Measurements from ENCODE around the gene PIK3C2B.
"Not testable (repeated sequence)": the region's sequence is repeated elsewhere in the genome, so short reads cannot be mapped to it uniquely, and the experiment has no call there.

Gene PIK3C2B

DNA sequence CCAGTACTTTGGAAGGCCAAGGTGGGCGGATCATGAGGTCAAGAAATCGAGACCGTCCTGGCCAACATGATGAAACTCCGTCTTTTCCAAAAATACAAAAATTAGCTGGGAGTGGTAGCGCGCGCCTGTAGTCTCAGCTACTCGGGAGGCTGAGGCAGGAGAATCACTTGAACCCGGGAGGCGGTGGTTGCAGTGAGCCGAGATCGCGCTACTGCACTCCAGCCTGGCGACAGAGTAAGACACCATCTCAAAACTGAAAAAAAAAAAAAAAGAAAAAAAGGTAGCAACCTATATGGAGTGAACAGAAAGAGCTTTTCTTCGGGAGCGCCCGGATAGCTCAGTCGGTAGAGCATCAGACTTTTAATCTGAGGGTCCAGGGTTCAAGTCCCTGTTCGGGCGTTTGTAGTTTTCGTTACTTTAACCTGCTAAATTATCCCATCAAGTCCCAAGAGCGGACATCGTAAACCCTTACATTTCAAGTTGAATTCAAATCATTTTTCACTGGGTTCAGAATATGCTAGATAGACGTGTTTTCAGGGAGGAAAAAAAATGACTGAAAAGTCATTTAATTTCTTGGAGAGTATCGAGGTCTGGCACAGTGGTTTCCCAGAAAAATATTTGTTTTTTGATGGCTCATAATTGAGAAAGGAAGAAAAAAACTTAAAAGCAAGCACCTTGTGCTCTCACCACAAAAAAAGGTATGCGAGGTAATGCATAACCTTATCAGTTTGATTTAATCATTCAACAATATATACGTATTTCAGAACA, 11.8 kb upstream of the PIK3C2B start:
- DNase-seq: peak in 2 of 4 experiments; percentile 19 to 25

DNA sequence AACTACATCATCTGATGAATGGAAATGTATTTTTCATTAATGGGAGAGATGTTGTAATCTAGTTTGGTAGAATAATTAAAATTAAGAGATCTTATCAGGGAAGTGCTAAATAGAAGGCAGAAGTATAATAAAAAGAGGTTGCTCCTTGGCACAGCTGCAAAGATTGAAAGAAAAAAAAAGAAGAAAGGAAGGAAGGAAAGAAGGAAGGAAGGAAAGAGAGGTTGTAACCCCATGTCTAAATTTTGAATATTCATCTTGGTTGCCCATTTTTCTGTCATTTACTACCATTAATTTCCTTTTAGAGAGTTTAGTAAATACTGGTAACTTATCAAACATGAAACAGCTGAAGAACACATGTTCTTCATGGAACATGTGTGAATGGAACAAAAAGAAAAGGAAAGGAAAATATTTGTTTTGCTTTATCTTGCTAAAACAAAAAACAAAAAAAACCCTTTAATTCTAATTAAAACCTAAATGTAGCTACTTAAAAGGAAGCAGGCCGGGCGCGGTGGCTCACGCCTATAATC, 11.1 kb upstream of the PIK3C2B start:
- DNase-seq: no peak

DNA sequence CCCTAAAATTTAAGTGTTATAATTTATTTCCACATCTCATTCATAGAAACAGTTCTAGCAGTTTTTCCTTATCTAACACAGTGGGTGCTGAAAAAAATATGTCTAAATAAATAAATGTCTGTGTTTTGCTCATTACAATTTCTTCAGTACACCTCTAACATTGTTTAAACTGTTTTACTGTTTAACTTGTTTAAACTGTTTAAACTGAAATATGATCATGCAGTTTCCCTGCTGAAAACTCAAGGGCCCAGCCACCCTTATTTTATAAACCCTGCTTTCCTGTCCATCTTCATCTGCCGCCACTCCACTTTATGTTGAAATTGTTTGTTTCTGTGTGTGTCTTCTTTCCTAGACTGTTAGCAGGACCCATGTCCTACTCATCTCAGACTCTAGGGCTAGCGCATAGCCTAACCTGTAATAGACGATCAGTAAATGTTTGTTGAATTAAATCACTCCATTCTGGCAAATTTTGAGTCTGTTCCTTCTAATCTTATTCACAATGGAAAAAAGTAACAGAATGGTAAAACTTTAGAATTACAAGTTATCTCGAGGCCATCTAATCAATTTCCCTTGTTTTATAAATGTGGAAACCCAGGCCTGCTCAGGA, 9.4 kb upstream of the PIK3C2B start:
- DNase-seq: no peak

DNA sequence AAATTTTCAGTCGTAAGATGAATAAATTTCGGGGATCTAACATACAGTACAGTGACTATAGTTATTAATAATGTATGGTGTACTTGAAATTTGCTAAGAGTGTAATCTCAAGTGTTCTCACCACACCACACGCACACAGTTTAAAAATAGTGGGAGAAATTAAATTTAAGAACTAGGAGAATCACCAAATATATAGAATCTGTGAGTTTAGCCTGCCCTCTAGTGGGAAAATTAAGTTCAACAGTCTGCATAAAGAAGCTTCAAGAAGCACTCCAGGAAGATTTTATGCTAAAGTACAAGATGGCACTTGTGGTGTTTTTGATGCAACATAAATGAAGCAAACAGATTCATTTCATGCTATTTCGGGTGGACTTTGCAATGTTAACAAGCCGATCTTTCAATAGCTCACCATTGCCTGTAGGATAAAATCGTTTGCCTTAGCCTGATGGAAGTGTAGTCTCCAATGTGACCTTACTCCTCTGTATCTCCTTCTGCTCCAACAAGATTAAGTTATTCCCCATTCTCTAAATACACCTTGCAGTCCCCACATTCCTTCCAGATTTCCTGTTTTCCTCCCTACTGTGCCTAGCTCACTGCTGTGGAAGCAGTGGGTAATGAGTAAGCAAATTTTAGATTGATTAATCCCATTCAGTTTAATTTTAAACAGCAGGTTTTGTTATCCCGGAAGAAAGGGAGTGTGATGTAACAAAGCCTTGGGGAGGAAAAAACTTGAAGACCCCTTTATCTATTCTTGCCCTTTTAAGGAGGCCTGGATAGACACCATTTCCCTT, 8.7 kb upstream of the PIK3C2B start:
- DNase-seq: no peak

DNA sequence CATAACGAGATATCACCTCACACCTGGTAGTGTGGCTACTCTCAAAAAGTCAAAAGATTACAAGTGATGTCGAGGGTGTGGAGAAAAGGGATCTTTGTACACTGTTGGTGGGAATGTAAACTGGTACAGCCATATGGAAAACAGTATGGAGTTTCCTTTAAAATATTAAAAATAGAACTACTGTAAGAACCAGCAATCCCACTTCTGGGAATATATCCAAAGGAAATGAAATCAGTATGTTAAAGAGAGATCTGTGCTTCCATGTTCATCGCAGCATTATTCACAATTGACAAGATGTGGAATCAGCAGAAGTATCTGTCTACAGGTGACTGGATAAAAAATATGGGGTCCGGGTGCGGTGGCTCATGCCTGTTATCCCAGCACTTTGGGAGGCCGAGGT, 7.6 kb upstream of the PIK3C2B start:
- no peak for DNase-seq

DNA sequence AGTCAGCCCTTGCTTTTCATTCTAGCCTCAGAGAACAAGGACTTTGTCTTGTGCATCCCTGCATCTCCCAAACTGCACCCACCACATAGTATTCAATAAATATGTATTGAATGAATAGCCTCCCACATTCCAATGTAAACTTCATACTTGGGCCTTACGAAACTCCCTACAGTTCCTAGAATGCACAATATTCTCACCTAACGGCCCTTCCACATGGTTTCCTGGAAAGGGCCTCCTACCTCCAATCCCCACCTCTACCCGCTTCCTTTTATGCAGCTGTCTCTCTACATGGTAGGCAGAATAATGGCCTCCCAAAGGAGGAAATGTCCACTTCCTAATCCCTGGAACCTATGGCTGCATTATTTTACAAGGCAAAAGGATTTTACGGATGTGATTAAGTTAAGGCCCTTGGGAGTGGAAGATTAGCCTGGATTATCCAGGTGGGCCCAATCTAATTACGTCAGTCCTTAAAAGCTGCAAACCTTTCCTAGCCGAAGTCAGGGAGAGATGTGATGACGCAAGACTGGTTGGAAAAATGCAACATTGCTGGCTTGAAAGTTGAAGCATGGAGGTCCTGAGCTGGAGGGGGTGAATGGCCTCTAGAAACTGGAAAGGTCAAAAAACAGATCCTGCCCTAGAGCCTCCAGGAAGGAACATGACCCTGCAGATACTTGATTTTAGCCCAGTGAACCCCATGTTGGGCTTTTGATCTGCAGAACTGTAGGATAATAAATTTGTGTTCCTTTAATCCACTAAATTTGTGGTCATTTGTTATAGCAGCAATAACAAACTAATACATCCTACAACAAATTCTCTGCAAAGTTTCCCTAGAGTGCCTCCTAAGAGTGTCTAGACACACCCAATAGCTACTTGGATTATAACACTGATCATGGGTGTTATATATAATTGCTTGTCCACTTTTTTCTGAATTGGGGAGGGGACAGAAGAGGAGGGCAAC, 5.2 kb upstream of the PIK3C2B start:
- no peak for DNase-seq

DNA sequence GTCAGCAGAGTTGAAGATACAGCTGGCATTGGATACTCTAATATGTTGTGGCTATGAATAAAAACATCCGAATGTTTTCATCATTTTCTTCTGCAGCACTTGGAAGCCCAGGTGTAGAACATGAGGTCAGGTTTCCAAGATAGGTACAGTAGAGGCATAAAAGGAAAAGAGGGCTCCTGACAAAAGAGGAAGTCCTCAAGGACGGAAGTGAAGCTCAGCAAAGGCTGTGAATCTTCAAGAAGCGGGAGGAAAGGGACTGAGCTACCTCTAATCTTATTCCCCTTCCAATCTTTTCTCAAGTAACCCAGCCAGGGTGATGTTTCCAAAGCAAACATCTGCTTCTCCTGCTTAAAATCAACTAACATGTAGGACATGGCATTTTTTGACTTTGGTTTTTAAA, 4.4 kb upstream of the PIK3C2B start:
- no peak for DNase-seq

DNA sequence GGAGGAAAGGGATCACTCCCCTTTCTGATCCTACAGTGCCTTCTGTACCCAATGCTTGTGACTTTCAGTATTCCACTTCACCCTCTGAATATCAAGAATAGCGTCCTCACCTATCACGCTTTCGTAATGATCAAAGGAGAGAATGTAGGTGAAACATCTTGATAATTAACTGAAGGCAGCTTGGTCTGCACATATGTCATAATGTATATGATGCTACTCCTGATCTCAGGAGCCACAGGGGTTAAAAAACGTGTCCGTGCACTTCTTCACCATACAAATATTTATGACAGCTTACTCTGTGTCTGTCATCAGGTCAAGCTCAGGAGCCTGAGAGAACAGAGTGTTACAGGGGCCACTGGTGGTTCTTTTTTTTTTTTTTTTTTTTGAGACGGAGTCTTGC, 1.2 kb upstream of the PIK3C2B start:
- DNase-seq: no peak

DNA sequence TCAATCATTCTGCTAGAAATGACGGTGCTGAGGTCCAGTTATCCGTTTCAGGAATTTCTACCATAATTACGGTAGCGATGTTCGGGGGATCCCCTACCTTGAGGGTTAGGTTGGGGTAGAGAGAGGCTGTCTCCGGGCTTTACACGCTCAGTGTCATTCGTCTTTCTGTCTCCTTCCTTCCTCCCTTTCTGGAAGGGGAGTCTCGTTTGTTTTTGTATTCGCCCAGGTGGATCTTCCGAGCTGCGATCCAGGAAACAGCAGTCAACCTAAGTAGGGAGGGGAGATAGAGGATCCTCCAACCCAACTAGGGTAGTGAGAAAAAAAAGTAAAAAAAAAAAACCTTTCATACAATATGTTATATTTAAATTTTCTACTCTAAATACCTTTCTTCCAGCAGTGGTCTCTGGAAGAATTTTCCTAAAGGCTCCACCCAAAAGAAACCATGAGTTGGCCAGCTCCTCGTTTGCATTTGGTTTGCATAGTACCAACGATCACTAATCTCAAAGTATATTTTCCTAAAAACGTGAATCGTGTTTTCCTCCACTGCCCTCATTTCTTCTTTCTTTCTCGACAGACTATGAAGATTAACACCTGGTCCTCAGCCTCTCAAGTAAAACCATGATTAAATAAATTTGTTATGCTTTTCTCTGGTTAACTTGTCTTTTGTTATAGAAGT, 611 bp upstream of the PIK3C2B start:
- no peak for DNase-seq

DNA sequence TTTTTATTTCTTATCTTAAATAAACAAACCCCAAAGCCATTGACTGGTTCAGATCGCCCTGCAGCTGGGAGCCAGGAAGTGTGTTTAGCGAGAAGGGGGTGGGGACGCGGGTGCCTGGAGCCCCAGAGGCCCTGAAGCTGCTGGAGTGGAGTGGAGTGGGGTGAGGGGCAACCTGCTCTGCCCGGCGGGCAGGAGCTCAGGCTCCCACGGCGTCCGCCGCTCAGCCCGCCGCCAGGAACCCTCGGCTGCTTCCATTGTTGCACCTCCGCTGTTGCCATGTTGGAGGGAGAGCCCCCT, 673 bp downstream of the PIK3C2B start:
- peak in 1 of 4 experiments; percentile 47 for DNase-seq

DNA sequence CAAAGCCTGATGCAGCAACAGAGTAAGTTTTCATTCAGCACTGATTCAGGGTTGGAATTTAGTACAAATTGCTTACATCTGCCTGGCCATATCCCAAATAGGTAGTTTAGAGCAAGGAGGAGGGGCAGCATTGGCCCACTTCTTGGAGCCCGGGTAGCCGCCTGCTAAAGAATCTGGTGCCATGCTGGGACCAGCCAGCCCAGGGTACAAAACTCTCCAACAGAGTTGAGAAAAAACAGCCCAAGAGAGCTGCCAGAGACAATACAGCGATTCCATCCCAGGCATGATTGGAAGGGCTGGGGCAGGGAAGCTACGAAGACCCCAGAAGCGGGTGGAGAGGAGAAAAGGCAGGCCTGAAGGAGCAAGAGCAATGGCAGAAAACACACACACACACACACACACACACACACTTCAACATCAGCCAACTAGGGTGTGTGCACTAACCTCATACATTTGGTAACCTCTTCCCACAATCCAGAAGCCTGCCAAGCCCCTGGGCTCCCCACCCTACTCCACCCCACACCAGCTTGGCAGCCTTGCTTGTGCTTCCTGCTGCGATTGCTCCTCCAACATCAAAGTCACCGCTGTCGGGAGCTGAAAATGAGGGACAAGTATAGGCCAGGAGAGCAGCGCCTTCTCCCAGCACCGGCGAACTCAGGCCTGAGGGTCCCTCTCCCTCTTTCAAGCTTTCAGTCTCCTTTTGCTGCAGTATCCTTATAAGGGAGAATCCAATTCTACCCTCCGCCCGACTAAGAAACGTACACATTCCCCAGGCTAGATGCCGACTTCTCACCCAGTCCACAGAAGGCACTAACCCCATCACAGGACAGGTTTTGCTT, 1.2 kb downstream of the PIK3C2B start:
- DNase-seq: no peak

DNA sequence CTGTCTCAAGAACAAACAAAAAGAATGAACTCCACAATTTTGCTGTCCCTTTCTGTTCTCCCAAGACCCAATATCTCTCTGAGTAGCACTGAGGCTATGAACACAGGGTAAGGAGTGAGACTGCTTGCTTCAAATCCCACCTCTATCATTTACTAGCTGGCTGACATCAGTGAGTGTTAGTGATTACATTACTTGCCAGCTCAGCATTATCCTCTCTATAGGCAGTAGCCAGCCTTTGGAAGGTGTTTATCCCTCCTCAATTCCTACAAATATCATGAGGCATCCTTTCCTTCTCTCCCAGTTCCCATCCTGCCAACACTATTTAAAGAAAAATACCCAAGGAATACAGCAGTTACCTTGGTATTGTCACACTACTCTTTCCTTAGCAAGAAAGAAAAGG, 3.0 kb downstream of the PIK3C2B start:
- DNase-seq: no peak

DNA sequence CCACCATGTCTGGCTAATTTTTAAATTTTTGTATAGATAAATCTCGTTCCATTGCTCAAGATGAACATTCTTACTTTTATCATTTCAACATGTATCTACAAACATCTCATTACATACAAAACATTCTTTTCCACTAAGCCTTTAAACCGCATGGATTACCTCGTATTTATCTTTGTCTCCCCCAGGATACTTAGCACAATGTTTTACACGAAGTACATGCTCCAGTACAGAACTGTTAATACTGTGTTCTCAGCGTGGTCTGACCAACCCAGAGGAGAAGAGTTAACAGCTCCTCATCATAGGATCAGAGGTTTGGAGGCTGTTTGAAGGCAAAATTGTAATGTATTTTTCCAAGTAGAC, 7.4 kb downstream of the PIK3C2B start:
- DNase-seq: no peak

DNA sequence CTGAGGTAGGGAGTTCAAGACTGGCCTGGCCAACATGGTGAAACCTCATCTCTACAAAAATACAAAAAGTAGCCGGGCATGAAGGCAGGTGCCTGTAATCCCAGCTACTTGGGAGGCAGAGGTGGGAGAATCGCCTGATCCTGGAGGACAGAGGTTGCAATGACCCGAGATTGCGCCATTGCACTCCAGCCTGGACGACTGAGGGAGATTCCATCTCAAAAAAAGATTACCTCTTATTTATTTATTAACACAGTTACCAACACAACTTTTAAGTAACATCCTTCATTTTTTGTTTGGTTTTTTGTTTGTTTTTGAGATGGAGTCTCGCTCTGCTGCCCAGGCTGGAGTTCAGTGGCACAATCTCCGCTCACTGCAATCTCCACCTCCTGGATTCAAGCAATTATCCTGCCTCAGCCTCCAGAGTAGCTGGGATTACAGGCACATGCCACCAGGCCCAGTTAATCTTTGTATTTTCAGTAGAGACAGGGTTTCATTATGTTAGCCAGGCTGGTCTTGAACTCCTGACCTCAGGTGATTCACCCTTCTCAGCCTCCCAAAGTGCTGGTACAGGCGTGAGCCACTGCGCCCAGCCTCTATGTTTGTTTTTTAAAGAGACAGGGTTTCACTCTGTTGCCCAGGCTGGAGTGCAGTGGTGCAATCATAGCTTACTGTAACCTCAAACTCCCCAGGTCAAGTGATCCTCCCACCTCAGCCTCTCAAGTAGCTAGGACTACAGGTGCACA, 7.9 kb downstream of the PIK3C2B start:
- DNase-seq: not testable (repeated sequence)

DNA sequence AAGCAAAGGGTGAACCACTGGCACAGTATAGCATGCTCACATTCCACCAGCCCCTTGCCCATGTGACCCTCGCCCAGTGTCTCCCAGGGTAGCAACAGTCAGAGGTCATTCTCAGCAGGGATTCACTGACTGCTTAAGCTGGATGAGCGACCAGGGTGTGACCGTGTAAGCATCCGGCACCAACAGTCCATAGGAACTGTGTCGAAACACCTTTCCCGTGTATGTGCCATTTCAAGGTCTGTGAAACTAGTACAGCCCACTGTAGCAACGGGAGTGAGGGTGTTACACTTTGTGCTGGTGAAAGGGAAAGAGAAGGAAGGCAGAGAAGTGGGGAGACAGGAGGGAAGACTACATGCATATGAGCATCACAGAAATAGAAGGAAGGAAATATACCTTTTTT, 10.8 kb downstream of the PIK3C2B start:
- no peak for DNase-seq

DNA sequence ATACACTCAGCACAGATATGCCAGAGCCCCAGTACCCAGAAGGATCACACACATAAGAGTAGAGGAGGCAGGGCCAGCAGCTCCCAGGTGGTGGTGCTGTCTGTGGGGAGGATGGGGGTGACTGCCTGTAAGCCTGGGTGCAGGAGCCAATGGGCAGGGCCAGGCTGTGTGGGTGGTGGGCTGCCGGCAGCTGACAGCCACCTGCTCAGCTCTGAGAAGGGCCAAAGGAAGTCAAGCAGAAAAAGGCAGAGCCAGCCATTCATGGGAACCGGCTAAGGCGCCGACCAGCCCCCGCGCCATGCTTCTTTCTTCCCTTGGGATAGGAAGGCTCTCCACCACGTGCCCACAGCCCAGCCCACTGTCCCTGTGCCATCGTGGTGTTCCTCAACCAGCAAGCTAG, 14.1 kb downstream of the PIK3C2B start:
- DNase-seq: no peak

DNA sequence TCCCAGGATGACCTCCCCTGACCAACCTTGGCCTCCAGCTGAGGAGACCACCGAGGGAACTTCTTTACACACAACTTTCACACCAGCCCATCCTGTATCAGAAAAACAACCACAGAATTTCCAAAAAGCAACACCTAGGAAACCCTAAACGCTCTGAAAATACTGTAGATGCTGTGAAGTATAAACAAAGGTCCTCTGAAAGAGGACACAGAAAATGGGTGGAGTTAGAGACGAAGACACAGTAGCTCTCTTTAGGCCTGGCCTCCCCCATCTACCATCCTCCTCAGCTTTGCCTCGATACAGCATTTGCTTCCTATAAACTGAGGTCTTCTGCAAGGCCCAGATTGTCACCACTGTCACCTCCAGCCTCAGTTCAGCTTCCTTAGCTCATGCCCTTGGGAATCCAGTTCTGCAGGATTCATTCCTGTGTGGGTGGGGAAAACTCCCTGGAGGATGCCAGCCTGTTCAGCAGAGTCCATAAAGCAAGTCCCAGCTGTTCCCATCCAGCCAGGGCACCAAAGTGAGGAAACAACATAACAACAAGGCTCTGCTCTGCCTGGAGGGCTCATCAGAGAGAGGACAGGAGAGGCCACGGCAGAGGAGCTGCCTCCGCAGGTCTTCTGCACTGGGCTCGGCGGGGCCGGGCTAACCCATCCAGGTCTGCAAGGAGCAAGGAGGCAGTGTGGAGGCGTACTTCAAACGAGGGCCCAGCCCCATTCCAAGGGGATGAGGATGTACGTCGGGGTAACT, 15.0 kb downstream of the PIK3C2B start:
- DNase-seq: no peak

DNA sequence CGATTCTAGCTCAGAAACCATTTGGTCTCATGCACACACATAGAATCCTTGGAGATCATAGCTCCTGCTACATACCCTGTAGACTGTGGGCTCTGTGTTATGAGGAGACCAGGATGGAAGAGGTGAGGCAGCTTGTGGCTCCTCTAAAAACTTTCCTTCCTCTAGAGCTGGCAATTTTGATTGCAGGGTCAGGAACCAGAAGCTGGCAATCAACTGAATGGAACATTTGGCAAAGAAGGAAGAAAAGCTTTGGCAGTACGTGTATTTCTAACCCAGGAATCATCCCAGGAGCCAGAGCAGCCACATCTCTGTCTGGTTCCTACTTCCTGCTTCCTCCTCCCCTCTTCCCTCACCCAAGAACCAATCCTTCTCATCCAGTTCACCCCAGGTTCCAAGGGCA, 15.7 kb downstream of the PIK3C2B start:
- DNase-seq: no peak

DNA sequence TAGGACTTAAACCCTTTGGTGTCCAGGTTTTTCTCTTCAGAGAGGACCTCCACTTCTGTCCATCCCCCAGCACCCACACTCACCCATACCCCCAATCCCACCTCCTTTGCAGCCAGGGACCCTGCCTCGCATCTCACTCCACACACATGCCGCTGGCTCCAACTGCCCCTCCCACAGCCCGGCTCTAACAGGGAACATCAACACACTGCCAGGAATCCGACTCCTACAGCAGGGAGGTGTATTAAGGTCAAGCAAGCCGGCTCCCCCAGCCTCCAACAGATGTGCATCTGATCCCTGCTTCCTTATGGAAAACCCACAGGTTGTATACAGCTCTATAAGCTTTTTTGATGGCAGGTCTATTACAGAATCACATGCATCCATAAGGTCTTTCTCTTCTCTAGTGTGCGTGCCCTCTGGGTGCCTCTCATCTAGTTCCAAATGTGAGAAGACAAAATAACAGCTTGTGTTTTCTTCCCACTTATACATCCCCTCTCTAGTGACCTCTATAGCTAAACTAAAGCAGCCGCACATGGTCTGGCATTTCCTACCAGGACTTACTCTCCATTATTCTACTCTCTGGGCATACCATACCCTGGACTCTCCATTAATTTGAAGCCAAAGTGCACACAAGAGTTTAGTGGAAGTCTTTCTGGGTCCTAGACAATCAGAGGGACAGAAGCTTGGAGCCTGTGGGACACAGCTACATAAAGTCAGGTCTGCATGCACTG, 16.3 kb downstream of the PIK3C2B start:
- no peak for DNase-seq

Data from activated naive CD4-positive, alpha-beta T cell (primary cell).